Mammary epithelial cell (primary cell): Measurements from ENCODE around the gene GP9.

Experiments
- CTCF ChIP-seq, 2 donors: IDR thresholded peaks in 1 of 2; conservative IDR thresholded peaks in 1 of 2; 2 replicates each; pipeline ENCODE4 v1.5.1; 2011 to 2012; ENCODE audit warnings: inconsistent platforms in 2 of 2, low read length in 2 of 2, mild to moderate bottlenecking in 2 of 2, control low read depth in 1 of 2, low read depth in 1 of 2; ENCODE audit not compliant: insufficient read depth in 1 of 2; ENCODE audit errors: extremely low read depth in 1 of 2
- EZH2 ChIP-seq: IDR thresholded peaks from 2 replicates; pipeline ENCODE4 v1.6.1; 2012; ENCODE audit warnings: low read length, inconsistent platforms, borderline replicate concordance

- TF ChIP-seq CTCF (conservative IDR thresholded peaks at IDR 0.05 in 1 of 2, IDR thresholded peaks at IDR 0.05 in 1 of 2; ENCODE audit: extremely low read depth in 1 of 2, insufficient read depth in 1 of 2, low read depth in 1 of 2, low read length in 2 of 2) (no peak), EZH2 (no peak)
These were observed 34.7 kb upstream of the GP9 start for GRCh38 chr3:129025691-129026435.
